Measurements from ENCODE around the gene NADSYN1. TPM values are rescaled to one million over a fixed set of nuclear protein-coding genes. Genes with fewer than 3 reads are reported as not detected.

Gene NADSYN1
- total and polyA plus RNA-seq, 2 of the 13 experiments (the other 11 are each of a cell fraction or from before 2014, with no cell fraction given): 35.7 to 51.5 TPM

DNA sequence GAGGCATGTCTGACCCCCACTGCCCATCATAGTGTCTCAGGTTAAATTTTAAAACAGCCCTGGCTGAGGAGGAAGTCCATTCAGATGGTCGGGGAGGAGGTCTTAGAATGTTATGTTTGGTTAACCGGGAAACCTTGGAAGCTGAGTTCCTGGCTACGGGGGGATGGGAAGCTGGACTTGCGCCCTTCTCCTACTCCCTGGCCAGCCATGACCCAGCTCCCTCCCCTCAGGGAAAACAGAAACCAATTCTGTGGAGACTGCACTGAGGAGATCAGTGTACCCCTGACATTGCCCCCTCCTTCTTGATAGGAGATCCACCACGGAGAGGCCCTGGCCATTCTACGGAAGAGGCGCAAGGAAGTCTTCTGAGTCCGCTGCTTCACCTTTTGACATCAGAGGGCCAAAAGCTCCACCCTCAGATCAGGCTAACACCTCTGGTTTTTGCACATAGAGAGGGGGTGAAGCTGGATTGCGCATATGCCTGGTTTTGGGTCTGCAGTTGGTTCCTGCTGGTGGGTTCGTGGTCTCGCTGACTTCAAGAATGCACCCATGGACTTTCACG lies 92.5 kb downstream of the NADSYN1 start (continued):
- TF ChIP-seq, protein P1, sequence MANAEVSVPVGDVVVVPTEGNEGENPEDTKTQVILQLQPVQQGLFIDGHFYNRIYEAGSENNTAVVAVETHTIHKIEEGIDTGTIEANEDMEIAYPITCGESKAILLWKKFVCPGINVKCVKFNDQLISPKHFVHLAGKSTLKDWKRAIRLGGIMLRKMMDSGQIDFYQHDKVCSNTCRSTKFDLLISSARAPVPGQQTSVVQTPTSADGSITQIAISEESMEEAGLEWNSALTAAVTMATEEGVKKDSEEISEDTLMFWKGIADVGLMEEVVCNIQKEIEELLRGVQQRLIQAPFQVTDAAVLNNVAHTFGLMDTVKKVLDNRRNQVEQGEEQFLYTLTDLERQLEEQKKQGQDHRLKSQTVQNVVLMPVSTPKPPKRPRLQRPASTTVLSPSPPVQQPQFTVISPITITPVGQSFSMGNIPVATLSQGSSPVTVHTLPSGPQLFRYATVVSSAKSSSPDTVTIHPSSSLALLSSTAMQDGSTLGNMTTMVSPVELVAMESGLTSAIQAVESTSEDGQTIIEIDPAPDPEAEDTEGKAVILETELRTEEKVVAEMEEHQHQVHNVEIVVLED (CRISPR knock-in tag; IDR thresholded peaks at IDR 0.05; ENCODE audit: borderline replicate concordance): no peak
- TF ChIP-seq ZBTB20 (CRISPR knock-in tag; IDR thresholded peaks at IDR 0.05; ENCODE audit: borderline replicate concordance, low read depth) (no peak), PHF5A (CRISPR knock-in tag; IDR thresholded peaks at IDR 0.05; ENCODE audit: low read depth, unreplicated experiment) (no peak), KLF16 (CRISPR knock-in tag; IDR thresholded peaks at IDR 0.05) (no peak), ZNF232 (CRISPR knock-in tag; IDR thresholded peaks at IDR 0.05; ENCODE audit: borderline replicate concordance) (no peak), RFX3 (CRISPR knock-in tag; IDR thresholded peaks at IDR 0.05) (no peak), REXO4 (CRISPR knock-in tag; IDR thresholded peaks at IDR 0.05; ENCODE audit: borderline replicate concordance) (no peak), RFX1 (IDR thresholded peaks at IDR 0.05) (no peak), ZKSCAN8 (CRISPR knock-in tag; IDR thresholded peaks at IDR 0.05; ENCODE audit: borderline replicate concordance) (no peak), TCF7 (IDR thresholded peaks at IDR 0.05; ENCODE audit: low read depth) (no peak), ZNF160 (CRISPR knock-in tag; IDR thresholded peaks at IDR 0.05) (no peak), PRMT3 (CRISPR knock-in tag; IDR thresholded peaks at IDR 0.05; ENCODE audit: borderline replicate concordance, low read depth) (no peak), NR1H2 (CRISPR knock-in tag; IDR thresholded peaks at IDR 0.05; ENCODE audit: borderline replicate concordance, low read depth) (no peak), MEF2D (CRISPR knock-in tag; IDR thresholded peaks at IDR 0.05) (no peak), CCAR2 (optimal IDR thresholded peaks at IDR 0.05; ENCODE audit: low read depth, low read length) (no peak), MBNL3 (CRISPR knock-in tag; conservative IDR thresholded peaks at IDR 0.05) (no peak), ZNF746 (CRISPR knock-in tag; IDR thresholded peaks at IDR 0.05) (no peak), POLR2AphosphoS2 (IDR thresholded peaks at IDR 0.05; ENCODE audit: low read depth, low read length) (no peak), GATAD2A (CRISPR knock-in tag; IDR thresholded peaks at IDR 0.05) (no peak)
- TF ChIP-seq, protein P2, sequence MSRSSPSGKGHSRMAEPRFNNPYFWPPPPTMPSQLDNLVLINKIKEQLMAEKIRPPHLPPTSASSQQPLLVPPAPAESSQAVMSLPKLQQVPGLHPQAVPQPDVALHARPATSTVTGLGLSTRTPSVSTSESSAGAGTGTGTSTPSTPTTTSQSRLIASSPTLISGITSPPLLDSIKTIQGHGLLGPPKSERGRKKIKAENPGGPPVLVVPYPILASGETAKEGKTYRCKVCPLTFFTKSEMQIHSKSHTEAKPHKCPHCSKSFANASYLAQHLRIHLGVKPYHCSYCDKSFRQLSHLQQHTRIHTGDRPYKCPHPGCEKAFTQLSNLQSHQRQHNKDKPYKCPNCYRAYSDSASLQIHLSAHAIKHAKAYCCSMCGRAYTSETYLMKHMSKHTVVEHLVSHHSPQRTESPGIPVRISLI (CRISPR knock-in tag; IDR thresholded peaks at IDR 0.05; ENCODE audit: borderline replicate concordance): no peak
- TF ChIP-seq, protein P3, sequence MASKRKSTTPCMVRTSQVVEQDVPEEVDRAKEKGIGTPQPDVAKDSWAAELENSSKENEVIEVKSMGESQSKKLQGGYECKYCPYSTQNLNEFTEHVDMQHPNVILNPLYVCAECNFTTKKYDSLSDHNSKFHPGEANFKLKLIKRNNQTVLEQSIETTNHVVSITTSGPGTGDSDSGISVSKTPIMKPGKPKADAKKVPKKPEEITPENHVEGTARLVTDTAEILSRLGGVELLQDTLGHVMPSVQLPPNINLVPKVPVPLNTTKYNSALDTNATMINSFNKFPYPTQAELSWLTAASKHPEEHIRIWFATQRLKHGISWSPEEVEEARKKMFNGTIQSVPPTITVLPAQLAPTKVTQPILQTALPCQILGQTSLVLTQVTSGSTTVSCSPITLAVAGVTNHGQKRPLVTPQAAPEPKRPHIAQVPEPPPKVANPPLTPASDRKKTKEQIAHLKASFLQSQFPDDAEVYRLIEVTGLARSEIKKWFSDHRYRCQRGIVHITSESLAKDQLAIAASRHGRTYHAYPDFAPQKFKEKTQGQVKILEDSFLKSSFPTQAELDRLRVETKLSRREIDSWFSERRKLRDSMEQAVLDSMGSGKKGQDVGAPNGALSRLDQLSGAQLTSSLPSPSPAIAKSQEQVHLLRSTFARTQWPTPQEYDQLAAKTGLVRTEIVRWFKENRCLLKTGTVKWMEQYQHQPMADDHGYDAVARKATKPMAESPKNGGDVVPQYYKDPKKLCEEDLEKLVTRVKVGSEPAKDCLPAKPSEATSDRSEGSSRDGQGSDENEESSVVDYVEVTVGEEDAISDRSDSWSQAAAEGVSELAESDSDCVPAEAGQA (IDR thresholded peaks at IDR 0.05; ENCODE audit: low read depth): no peak
- TF ChIP-seq, protein P3 (CRISPR knock-in tag; IDR thresholded peaks at IDR 0.05; ENCODE audit: borderline replicate concordance): no peak
